Neural progenitor cell (in vitro differentiated cells): Measurements from ENCODE around the gene SIAH3. TPM values are rescaled to one million over a fixed set of nuclear protein-coding genes. Genes with fewer than 3 reads are reported as not detected.

Experiments
- DNase-seq: peaks from one replicate; pipeline ENCODE4 v3.0.0-alpha.2; 2016; ENCODE audit warnings: low spot score
- H2AFZ ChIP-seq: fragments of 200-600 bp; sonication (generic); replicated peaks from 2 replicates; pipeline ENCODE4 v1.6.1; 2016; ENCODE audit warnings: antibody characterized with exemption
- H3F3A ChIP-seq: fragments of 200-600 bp; sonication (generic); 2 replicates; pipeline ENCODE4 v1.6.1; 2016; ENCODE audit warnings: antibody characterized with exemption, low read depth
- H3K27ac ChIP-seq: fragments of 200-600 bp; sonication (generic); 2 replicates; pipeline ENCODE4 v1.5.1; 2016; ENCODE audit warnings: mild to moderate bottlenecking
- H3K27me3 ChIP-seq: fragments of 200-600 bp; sonication (generic); 2 replicates; pipeline ENCODE4 v1.6.1; 2016; ENCODE audit warnings: mild to moderate bottlenecking, moderate library complexity
- H3K36me3 ChIP-seq: fragments of 200-600 bp; sonication (generic); 2 replicates; pipeline ENCODE4 v1.5.1; 2016
- H3K4me1 ChIP-seq: fragments of 200-600 bp; sonication (generic); 2 replicates; pipeline ENCODE4 v1.6.1; 2016; ENCODE audit warnings: mixed run types
- H3K4me2 ChIP-seq: fragments of 200-600 bp; sonication (generic); 2 replicates; pipeline ENCODE4 v1.6.1; 2016
- H3K4me3 ChIP-seq: fragments of 200-600 bp; sonication (generic); 2 replicates; pipeline ENCODE4 v1.5.1; 2016
- H3K79me2 ChIP-seq: fragments of 200-600 bp; sonication (generic); 2 replicates; pipeline ENCODE4 v1.6.1; 2016; ENCODE audit warnings: low read depth
- H3K9ac ChIP-seq: fragments of 200-600 bp; sonication (generic); 2 replicates; pipeline ENCODE4 v1.6.1; 2016
- H3K9me3 ChIP-seq: fragments of 200-600 bp; sonication (generic); 2 replicates; pipeline ENCODE4 v1.5.1; 2016; ENCODE audit warnings: low read depth
- H4K20me1 ChIP-seq: fragments of 200-600 bp; sonication (generic); 2 replicates; pipeline ENCODE4 v1.6.1; 2016; ENCODE audit warnings: low read depth
- H3K27ac Mint-ChIP-seq: 3 replicates; pipeline ENCODE4 v1.8.0; 2021; ENCODE audit warnings: mixed read lengths
- H3K27me3 Mint-ChIP-seq: 2 replicates; pipeline ENCODE4 v1.8.0; 2022; ENCODE audit warnings: low read depth, mild to moderate bottlenecking, inconsistent platforms, moderate library complexity, mixed read lengths; ENCODE audit not compliant: insufficient read depth
- H3K36me3 Mint-ChIP-seq: 3 replicates; pipeline ENCODE4 v1.8.0; 2021; ENCODE audit warnings: mixed read lengths
- H3K4me1 Mint-ChIP-seq: 3 replicates; pipeline ENCODE4 v1.8.0; 2021; ENCODE audit warnings: mixed read lengths
- H3K4me3 Mint-ChIP-seq: 3 replicates; pipeline ENCODE4 v1.8.0; 2021; ENCODE audit warnings: mild to moderate bottlenecking, moderate library complexity, mixed read lengths
- H3K9me3 Mint-ChIP-seq: 3 replicates; pipeline ENCODE4 v1.8.0; 2020; ENCODE audit warnings: mixed read lengths
- CTCF ChIP-seq: fragments of 200-600 bp; sonication (generic); IDR thresholded peaks from 2 replicates; pipeline ENCODE4 v1.5.1; 2017; ENCODE audit warnings: antibody characterized with exemption, mild to moderate bottlenecking
- EZH2 ChIP-seq: fragments of 200-600 bp; sonication (generic); IDR thresholded peaks from 2 replicates; pipeline ENCODE4 v1.6.1; 2017; ENCODE audit warnings: antibody characterized with exemption, mild to moderate bottlenecking, moderate library complexity
- EZH2phosphoT487 ChIP-seq: fragments of 200-600 bp; sonication (generic); IDR thresholded peaks from 2 replicates; pipeline ENCODE4 v1.6.1; 2017; ENCODE audit warnings: antibody characterized with exemption
- total RNA-seq: library from RNA; depleted of rRNA; stranded (reverse); fragments of >200 nt; gene quantifications from 2 replicates; pipeline ENCODE4 v1.2.3, GENCODE V29; 2015; ENCODE audit warnings: low replicate concordance

Gene SIAH3
- total RNA-seq, 1 donor from 2014 or later: not detected

GRCh38 chr13:45812695-45813372 lies 38.7 kb downstream of the SIAH3 start:
- no peak for DNase-seq
- Histone ChIP-seq H3K9me3 (no peaks in the 10 kb centered on the region), H3F3A (no peaks in the 10 kb centered on the region), H3K36me3 (no peaks in the 10 kb centered on the region), H3K4me1 (peaks cover 4% of the 10 kb centered on the region), H3K4me2 (no peak overlapping the region), H2AFZ (no peak overlapping the region), H4K20me1 (no peaks in the 10 kb centered on the region), H3K79me2 (no peaks in the 10 kb centered on the region), H3K4me3 (no peak overlapping the region), H3K9ac (no peak overlapping the region), H3K27ac (no peak overlapping the region), H3K27me3 (no peaks in the 10 kb centered on the region)
- Mint-ChIP-seq H3K27me3 (peaks cover 10% of the 10 kb centered on the region), H3K9me3 (peaks cover 2% of the 10 kb centered on the region), H3K27ac (no peak overlapping the region), H3K36me3 (no peaks in the 10 kb centered on the region), H3K4me3 (no peak overlapping the region), H3K4me1 (peaks cover 26% of the 10 kb centered on the region)
- TF ChIP-seq EZH2phosphoT487: no peak
- TF ChIP-seq EZH2: no peak
- no peak for TF ChIP-seq CTCF

GRCh38 chr13:45811891-45812694 lies 39.5 kb downstream of the SIAH3 start:
- peaks cover 28% of the 10 kb centered on the region for H3K4me1 Mint-ChIP-seq
- H3K9me3 ChIP-seq: no peaks in the 10 kb centered on the region
- H3K9me3 Mint-ChIP-seq: no peaks in the 10 kb centered on the region
- no peak overlapping the region for H3K4me3 ChIP-seq
- TF ChIP-seq EZH2phosphoT487 (no peak), EZH2 (no peak), CTCF (no peak)
- H3K27ac ChIP-seq: no peak overlapping the region
- no peak overlapping the region for H3K4me2 ChIP-seq
- peaks cover 6% of the 10 kb centered on the region for H3K27me3 Mint-ChIP-seq
- no peak overlapping the region for H2AFZ ChIP-seq
- peaks cover 4% of the 10 kb centered on the region for H3K4me1 ChIP-seq
- H3K36me3 Mint-ChIP-seq: no peaks in the 10 kb centered on the region
- H3K79me2 ChIP-seq: no peaks in the 10 kb centered on the region
- no peaks in the 10 kb centered on the region for H3K36me3 ChIP-seq
- H3K9ac ChIP-seq: no peak overlapping the region
- no peaks in the 10 kb centered on the region for H3F3A ChIP-seq
- no peak overlapping the region for H3K27ac Mint-ChIP-seq
- no peaks in the 10 kb centered on the region for H4K20me1 ChIP-seq
- DNase-seq: no peak
- no peaks in the 10 kb centered on the region for H3K27me3 ChIP-seq
- no peak overlapping the region for H3K4me3 Mint-ChIP-seq

- Mint-ChIP-seq H3K27ac (peak overlapping the region; percentile 62), H3K4me3 (no peak overlapping the region), H3K27me3 (peaks cover 4% of the 10 kb centered on the region), H3K4me1 (peaks cover 22% of the 10 kb centered on the region), H3K36me3 (no peaks in the 10 kb centered on the region), H3K9me3 (no peaks in the 10 kb centered on the region)
- Histone ChIP-seq H3K4me1 (no peaks in the 10 kb centered on the region), H3K4me3 (no peak overlapping the region), H3K9ac (no peak overlapping the region), H3K27ac (no peak overlapping the region), H3K9me3 (no peaks in the 10 kb centered on the region), H3K27me3 (no peaks in the 10 kb centered on the region), H3K36me3 (no peaks in the 10 kb centered on the region), H4K20me1 (no peaks in the 10 kb centered on the region), H2AFZ (no peak overlapping the region), H3F3A (no peaks in the 10 kb centered on the region), H3K4me2 (no peak overlapping the region), H3K79me2 (no peaks in the 10 kb centered on the region)
- DNase-seq: no peak
- TF ChIP-seq EZH2 (no peak), CTCF (no peak), EZH2phosphoT487 (no peak)
Measured at GRCh38 chr13:45809801-45810394, 41.7 kb downstream of the SIAH3 start.
